ENCODE measurements around the gene PPIP5K1. TPM values are rescaled to one million over a fixed set of nuclear protein-coding genes. Genes with fewer than 3 reads are reported as not detected.

Gene PPIP5K1
- total RNA-seq, 6 experiments from 2014 or later = 11.6 to 23.2 (median 16.5) TPM

- Histone ChIP-seq H3K4me3 (no peak overlapping the region), H3K9me3 (no peaks in the 10 kb centered on the region), H3K27ac (peak overlapping the region in 1 of 3 donors; percentile 18), H3K4me1 (peaks cover 0 to 5% (median 0%) of the 10 kb centered on the region in 4 donors), H3K27me3 (no peaks in the 10 kb centered on the region), H3K36me3 (no peaks in the 10 kb centered on the region)
- TF ChIP-seq CTCF (IDR thresholded peaks at IDR 0.05) = no peak
- no peak for TF ChIP-seq POLR2A (IDR thresholded peaks at IDR 0.05)
- ATAC-seq (no peak), DNase-seq (no peak)
- intact Hi-C loops (cut with DNase I) = no loop called here
- WGBS (ENCODE audit: insufficient coverage, low coverage, low lambda C conversion rate, missing lambda C conversion rate) = 73% methylated on average over 6 of the region's 9 CpGs
Measured at GRCh38 chr15:43508991-43509659, 80.9 kb downstream of the PPIP5K1 start.

GRCh38 chr15:43508421-43508820, 81.6 kb downstream of the PPIP5K1 start:
- Histone ChIP-seq H3K27ac (no peak overlapping the region), H3K36me3 (no peaks in the 10 kb centered on the region), H3K27me3 (no peaks in the 10 kb centered on the region), H3K9me3 (no peaks in the 10 kb centered on the region), H3K4me3 (no peak overlapping the region), H3K4me1 (peaks cover 0 to 5% (median 0%) of the 10 kb centered on the region in 4 donors)
- intact Hi-C loops (cut with DNase I) = no loop called here
- ATAC-seq (no peak), DNase-seq (no peak)
- no CpG with 5 or more reads among the region's 1 CpG for WGBS (ENCODE audit: insufficient coverage, low coverage, low lambda C conversion rate, missing lambda C conversion rate)
- TF ChIP-seq CTCF (IDR thresholded peaks at IDR 0.05) (no peak), POLR2A (IDR thresholded peaks at IDR 0.05) (no peak)

- Histone ChIP-seq H3K27ac (no peak overlapping the region), H3K27me3 (no peaks in the 10 kb centered on the region), H3K9me3 (no peaks in the 10 kb centered on the region), H3K36me3 (no peaks in the 10 kb centered on the region), H3K4me1 (no peaks in the 10 kb centered on the region), H3K4me3 (no peak overlapping the region)
- TF ChIP-seq CTCF (IDR thresholded peaks at IDR 0.05) = no peak
- TF ChIP-seq POLR2A (IDR thresholded peaks at IDR 0.05) = no peak
- ATAC-seq = no peak
- DNase-seq = no peak
- WGBS (ENCODE audit: insufficient coverage, low coverage, low lambda C conversion rate, missing lambda C conversion rate) = 67% methylated on average over 1 of the region's 1 CpG
- intact Hi-C loops (cut with DNase I) = no loop called here
Measured at GRCh38 chr15:43505738-43506137, 84.3 kb downstream of the PPIP5K1 start.

GRCh38 chr15:43499635-43500034, 90.4 kb downstream of the PPIP5K1 start:
- H3K4me1 ChIP-seq = no peaks in the 10 kb centered on the region
- DNase-seq (no peak), ATAC-seq (no peak)
- H3K4me3 ChIP-seq = no peak overlapping the region
- H3K27ac ChIP-seq = no peak overlapping the region
- intact Hi-C loops (cut with DNase I) = no loop called here
- no peaks in the 10 kb centered on the region for H3K9me3 ChIP-seq
- no peak for TF ChIP-seq POLR2A (IDR thresholded peaks at IDR 0.05)
- TF ChIP-seq CTCF (IDR thresholded peaks at IDR 0.05) = no peak
- 80% methylated on average over 1 of the region's 1 CpG for WGBS (ENCODE audit: insufficient coverage, low coverage, low lambda C conversion rate, missing lambda C conversion rate)
- H3K36me3 ChIP-seq = no peaks in the 10 kb centered on the region
- no peaks in the 10 kb centered on the region for H3K27me3 ChIP-seq
